ENCODE data around the gene CD200R1.

CD200R1 gene

DNA sequence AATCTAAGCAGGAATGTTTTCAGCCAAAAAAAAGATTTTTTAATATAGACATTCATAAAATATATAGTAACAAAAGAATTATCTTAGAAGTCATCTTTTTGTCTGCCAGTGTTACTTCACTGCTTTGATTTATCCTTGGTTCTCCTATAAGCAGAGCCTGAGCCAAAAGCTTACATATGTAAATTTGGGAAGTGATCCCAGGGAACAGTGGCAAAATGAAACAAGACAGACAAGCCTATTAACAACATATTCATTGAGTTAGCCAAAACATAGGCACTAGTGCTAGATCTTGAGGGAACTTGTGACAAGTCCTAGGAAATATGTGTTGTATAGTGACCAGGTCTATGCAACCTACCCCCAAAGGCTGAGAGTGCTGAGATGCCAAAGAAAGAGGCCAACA is 27.1 kb upstream of the CD200R1 start:
- no peak for TF ChIP-seq EZH2phosphoT487 (conservative IDR thresholded peaks at IDR 0.05; ENCODE audit: low read length)
- TF ChIP-seq, protein P1, sequence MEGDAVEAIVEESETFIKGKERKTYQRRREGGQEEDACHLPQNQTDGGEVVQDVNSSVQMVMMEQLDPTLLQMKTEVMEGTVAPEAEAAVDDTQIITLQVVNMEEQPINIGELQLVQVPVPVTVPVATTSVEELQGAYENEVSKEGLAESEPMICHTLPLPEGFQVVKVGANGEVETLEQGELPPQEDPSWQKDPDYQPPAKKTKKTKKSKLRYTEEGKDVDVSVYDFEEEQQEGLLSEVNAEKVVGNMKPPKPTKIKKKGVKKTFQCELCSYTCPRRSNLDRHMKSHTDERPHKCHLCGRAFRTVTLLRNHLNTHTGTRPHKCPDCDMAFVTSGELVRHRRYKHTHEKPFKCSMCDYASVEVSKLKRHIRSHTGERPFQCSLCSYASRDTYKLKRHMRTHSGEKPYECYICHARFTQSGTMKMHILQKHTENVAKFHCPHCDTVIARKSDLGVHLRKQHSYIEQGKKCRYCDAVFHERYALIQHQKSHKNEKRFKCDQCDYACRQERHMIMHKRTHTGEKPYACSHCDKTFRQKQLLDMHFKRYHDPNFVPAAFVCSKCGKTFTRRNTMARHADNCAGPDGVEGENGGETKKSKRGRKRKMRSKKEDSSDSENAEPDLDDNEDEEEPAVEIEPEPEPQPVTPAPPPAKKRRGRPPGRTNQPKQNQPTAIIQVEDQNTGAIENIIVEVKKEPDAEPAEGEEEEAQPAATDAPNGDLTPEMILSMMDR (IDR thresholded peaks at IDR 0.05; ENCODE audit: insufficient read depth, low read length, poor library complexity, severe bottlenecking), result no peak
- H3K27ac ChIP-seq (ENCODE audit: low read depth, low read length), result no peak overlapping the region
- no peaks in the 10 kb centered on the region for H3K27me3 ChIP-seq (ENCODE audit: low read length)
- H3K9me3 ChIP-seq (ENCODE audit: insufficient read depth, low read length), result no peaks in the 10 kb centered on the region
- H3F3A ChIP-seq (ENCODE audit: insufficient read depth), result peaks cover 15% of the 10 kb centered on the region; the same call in 1 of the 2 replicates
- no peaks in the 10 kb centered on the region for H4K20me1 ChIP-seq (ENCODE audit: low read depth, low read length)
- no peak overlapping the region for H2AFZ ChIP-seq (ENCODE audit: low read depth, low read length, severe bottlenecking)
- no peak overlapping the region for H3K4me2 ChIP-seq (ENCODE audit: low read depth, low read length, poor library complexity, severe bottlenecking)
- H3K79me2 ChIP-seq (ENCODE audit: insufficient read depth, low read length), result no peaks in the 10 kb centered on the region; the same call in 1 of the 2 replicates
- H3K9me2 ChIP-seq (replicated peaks; ENCODE audit: insufficient read depth, low read length), result no peaks in the 10 kb centered on the region
- H3K9ac ChIP-seq (ENCODE audit: low read length), result no peak overlapping the region
- no peak overlapping the region for H3K4me3 ChIP-seq (ENCODE audit: insufficient read depth, low read length, poor library complexity, severe bottlenecking)
- peaks cover 53% of the 10 kb centered on the region for H3K36me3 ChIP-seq (ENCODE audit: low read length)

DNA sequence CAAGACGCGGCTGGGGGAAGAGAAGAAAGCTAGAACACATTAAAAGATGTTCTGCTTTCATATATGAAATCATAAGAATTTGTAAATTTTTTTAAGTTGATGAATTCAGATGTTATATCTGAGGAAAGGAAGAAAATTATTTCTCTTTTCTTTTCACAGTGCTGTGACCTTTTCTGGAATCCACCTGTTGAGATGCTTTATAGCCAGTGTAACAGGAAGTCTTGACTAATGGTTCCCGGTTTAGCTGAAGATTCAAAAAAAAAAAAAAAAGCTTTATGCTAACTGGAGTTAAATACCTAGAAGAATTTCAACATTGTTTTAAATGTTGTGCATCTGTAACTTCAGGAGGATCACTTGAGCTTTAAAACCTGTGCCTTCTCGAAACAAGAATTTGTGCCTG is 25.8 kb upstream of the CD200R1 start:
- Histone ChIP-seq H3K36me3 (ENCODE audit: low read length) (peaks cover 42% of the 10 kb centered on the region), H3K9ac (ENCODE audit: low read length) (no peak overlapping the region)

DNA sequence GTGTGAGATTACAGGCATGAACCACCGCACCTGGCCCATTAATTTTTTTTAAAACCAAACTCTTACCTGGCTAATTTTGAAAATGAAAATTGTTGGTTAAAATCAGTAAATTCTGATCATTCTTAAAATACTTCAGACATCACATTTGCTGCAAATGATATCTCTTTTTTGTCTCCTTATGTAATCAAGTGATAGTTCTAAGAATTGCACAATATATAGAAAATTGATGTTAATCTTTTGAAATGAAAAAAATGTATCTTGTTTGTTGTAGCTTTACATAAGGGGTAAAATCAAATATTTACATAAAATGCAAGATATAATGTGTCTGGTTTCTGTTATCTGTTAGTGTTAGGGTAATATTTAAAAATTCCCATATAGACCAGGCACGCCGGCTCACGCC is 20.9 kb upstream of the CD200R1 start:
- no peaks in the 10 kb centered on the region for H4K20me1 ChIP-seq (ENCODE audit: low read depth, low read length)

More for the DNA sequence above, 25.8 kb upstream of the CD200R1 start:
- H3K4me3 ChIP-seq (ENCODE audit: insufficient read depth, low read length, poor library complexity, severe bottlenecking), result no peak overlapping the region
- no peak overlapping the region for H2AFZ ChIP-seq (ENCODE audit: low read depth, low read length, severe bottlenecking)
- H3K79me2 ChIP-seq (ENCODE audit: insufficient read depth, low read length), result peaks cover 4% of the 10 kb centered on the region
- no peaks in the 10 kb centered on the region for H3K27me3 ChIP-seq (ENCODE audit: low read length)
- H3K27ac ChIP-seq (ENCODE audit: low read depth, low read length), result no peak overlapping the region
- H3F3A ChIP-seq (ENCODE audit: insufficient read depth), result peaks cover 19% of the 10 kb centered on the region; the same call in 1 of the 2 replicates
- no peaks in the 10 kb centered on the region for H4K20me1 ChIP-seq (ENCODE audit: low read depth, low read length)
- no peak overlapping the region for H3K4me2 ChIP-seq (ENCODE audit: low read depth, low read length, poor library complexity, severe bottlenecking)
- TF ChIP-seq, protein P1 (IDR thresholded peaks at IDR 0.05; ENCODE audit: insufficient read depth, low read length, poor library complexity, severe bottlenecking), result no peak
- TF ChIP-seq EZH2phosphoT487 (conservative IDR thresholded peaks at IDR 0.05; ENCODE audit: low read length), result no peak
- H3K9me3 ChIP-seq (ENCODE audit: insufficient read depth, low read length), result no peaks in the 10 kb centered on the region
- no peaks in the 10 kb centered on the region for H3K9me2 ChIP-seq (replicated peaks; ENCODE audit: insufficient read depth, low read length)

More for the DNA sequence above, 20.9 kb upstream of the CD200R1 start:
- H3K36me3 ChIP-seq (ENCODE audit: low read length), result peaks cover 26% of the 10 kb centered on the region
- no peaks in the 10 kb centered on the region for H3K27me3 ChIP-seq (ENCODE audit: low read length)
- no peak overlapping the region for H3K9ac ChIP-seq (ENCODE audit: low read length)
- no peaks in the 10 kb centered on the region for H3K9me3 ChIP-seq (ENCODE audit: insufficient read depth, low read length)
- no peaks in the 10 kb centered on the region for H3K9me2 ChIP-seq (replicated peaks; ENCODE audit: insufficient read depth, low read length)
- TF ChIP-seq EZH2phosphoT487 (conservative IDR thresholded peaks at IDR 0.05; ENCODE audit: low read length), result no peak
- TF ChIP-seq, protein P1 (IDR thresholded peaks at IDR 0.05; ENCODE audit: insufficient read depth, low read length, poor library complexity, severe bottlenecking), result no peak
- no peak overlapping the region for H3K4me3 ChIP-seq (ENCODE audit: insufficient read depth, low read length, poor library complexity, severe bottlenecking)
- H3F3A ChIP-seq (ENCODE audit: insufficient read depth), result peaks cover 27% of the 10 kb centered on the region
- no peak overlapping the region for H3K4me2 ChIP-seq (ENCODE audit: low read depth, low read length, poor library complexity, severe bottlenecking)
- H3K27ac ChIP-seq (ENCODE audit: low read depth, low read length), result no peak overlapping the region
- no peak overlapping the region for H2AFZ ChIP-seq (ENCODE audit: low read depth, low read length, severe bottlenecking)
- H3K79me2 ChIP-seq (ENCODE audit: insufficient read depth, low read length), result peaks cover 43% of the 10 kb centered on the region

Data from SU-DHL-6 (cell line).